Stimulated activated naive CD8-positive, alpha-beta T cell treated with anti-CD3 and anti-CD28 coated beads, Interleukin-15, amount 100 ng/mL, for 72 hours (primary cell): ENCODE data around the gene SRA1.

ENCODE experiments used
- ATAC-seq: fragments of 150-1000 bp; cut with Tn5 transposase; 2 replicates; pipeline ENCODE4 v1.10.0; 2021; ENCODE audit warnings: mild to moderate bottlenecking, moderate library complexity
- DNase-seq, 2 donors: peaks; one replicate each; pipeline ENCODE4 v3.0.0; 2021 to 2022
- H3K27ac Mint-ChIP-seq, 2 donors: one replicate each; pipeline ENCODE4 v1.8.0; 2022; ENCODE audit warnings: mild to moderate bottlenecking in 2 of 2, mixed read lengths in 2 of 2, moderate library complexity in 2 of 2
- H3K27me3 Mint-ChIP-seq: one replicate; pipeline ENCODE4 v1.8.0; 2022; ENCODE audit warnings: mixed read lengths
- H3K4me1 Mint-ChIP-seq: one replicate; pipeline ENCODE4 v1.8.0; 2022; ENCODE audit warnings: mild to moderate bottlenecking, mixed read lengths
- H3K4me3 Mint-ChIP-seq, 2 donors: one replicate each; pipeline ENCODE4 v1.8.0; 2022; ENCODE audit warnings: mild to moderate bottlenecking in 2 of 2, mixed read lengths in 2 of 2, moderate library complexity in 1 of 2
- H3K9me3 Mint-ChIP-seq, 2 donors: one replicate each; pipeline ENCODE4 v1.8.0; 2022; ENCODE audit warnings: mixed read lengths in 2 of 2

Gene SRA1

GRCh38 chr5:140564196-140565023, 7.1 kb upstream of the SRA1 start, which contains the start of the genes APBB3 and SLC35A4:
Gene APBB3 (minus strand): TSS chr5:140564598. CDS start chr5:140564245, 353 bp downstream.
Gene SLC35A4 (plus strand): TSS chr5:140564828. CDS start chr5:140567170, 2,342 bp downstream.
- H3K27me3 Mint-ChIP-seq: no peaks in the 10 kb centered on the region
- no peaks in the 10 kb centered on the region for H3K9me3 Mint-ChIP-seq
- peaks cover 62% of the 10 kb centered on the region for H3K4me1 Mint-ChIP-seq
- ATAC-seq (peak; percentile 92), DNase-seq (peak; percentile 95 to 98)
- peak within 1 kb of the TSS; percentile 91 to 98 for H3K4me3 Mint-ChIP-seq
- peak within 1 kb of the TSS; percentile 96 to 99 for H3K27ac Mint-ChIP-seq

- Mint-ChIP-seq H3K9me3 (no peaks in the 10 kb centered on the region), H3K27ac (peak overlapping the region; percentile 89 to 99), H3K4me3 (peak overlapping the region; percentile 91 to 98), H3K27me3 (no peaks in the 10 kb centered on the region), H3K4me1 (peaks cover 54% of the 10 kb centered on the region)
- ATAC-seq: no peak
- no peak for DNase-seq
Measured at GRCh38 chr5:140563596-140563995, 6.3 kb upstream of the SRA1 start.

GRCh38 chr5:140561753-140562523, 4.7 kb upstream of the SRA1 start:
- Mint-ChIP-seq H3K27me3 (no peaks in the 10 kb centered on the region), H3K4me1 (peaks cover 48% of the 10 kb centered on the region), H3K4me3 (no peak overlapping the region), H3K27ac (peak overlapping the region in 1 of 2 donors; percentile 44), H3K9me3 (no peaks in the 10 kb centered on the region)
- ATAC-seq (no peak), DNase-seq (no peak)

GRCh38 chr5:140560227-140560626, 3.0 kb upstream of the SRA1 start:
- ATAC-seq: no peak
- no peak overlapping the region for H3K4me3 Mint-ChIP-seq
- H3K27ac Mint-ChIP-seq: no peak overlapping the region
- peaks cover 45% of the 10 kb centered on the region for H3K4me1 Mint-ChIP-seq
- no peaks in the 10 kb centered on the region for H3K9me3 Mint-ChIP-seq
- no peak for DNase-seq
- no peaks in the 10 kb centered on the region for H3K27me3 Mint-ChIP-seq

GRCh38 chr5:140558542-140558941, 1.3 kb upstream of the SRA1 start:
- Mint-ChIP-seq H3K4me1 (peaks cover 52% of the 10 kb centered on the region), H3K4me3 (no peak overlapping the region), H3K27ac (no peak overlapping the region), H3K27me3 (no peaks in the 10 kb centered on the region), H3K9me3 (no peaks in the 10 kb centered on the region)
- no peak for DNase-seq
- no peak for ATAC-seq

GRCh38 chr5:140557965-140558364, 692 bp upstream of the SRA1 start:
- peak overlapping the region; percentile 78 to 90 for H3K4me3 Mint-ChIP-seq
- no peaks in the 10 kb centered on the region for H3K27me3 Mint-ChIP-seq
- peak overlapping the region; percentile 95 to 97 for H3K27ac Mint-ChIP-seq
- no peaks in the 10 kb centered on the region for H3K9me3 Mint-ChIP-seq
- DNase-seq (no peak), ATAC-seq (no peak)
- peaks cover 52% of the 10 kb centered on the region for H3K4me1 Mint-ChIP-seq

- DNase-seq (no peak), ATAC-seq (no peak)
- no peaks in the 10 kb centered on the region for H3K9me3 Mint-ChIP-seq
- peak overlapping the region; percentile 68 to 95 for H3K27ac Mint-ChIP-seq
- no peaks in the 10 kb centered on the region for H3K27me3 Mint-ChIP-seq
- H3K4me3 Mint-ChIP-seq: peak overlapping the region; percentile 78 to 90
- peaks cover 57% of the 10 kb centered on the region for H3K4me1 Mint-ChIP-seq
Measured at GRCh38 chr5:140556438-140556837, 835 bp downstream of the SRA1 start.

GRCh38 chr5:140555747-140556312, 1.4 kb downstream of the SRA1 start:
- DNase-seq (no peak), ATAC-seq (peak; percentile 41)
- H3K9me3 Mint-ChIP-seq: no peaks in the 10 kb centered on the region
- peaks cover 63% of the 10 kb centered on the region for H3K4me1 Mint-ChIP-seq
- H3K27ac Mint-ChIP-seq: peak overlapping the region; percentile 44 to 91
- H3K27me3 Mint-ChIP-seq: no peaks in the 10 kb centered on the region
- H3K4me3 Mint-ChIP-seq: peak overlapping the region; percentile 78 to 90

- H3K4me3 Mint-ChIP-seq: peak overlapping the region; percentile 78 to 90
- H3K4me1 Mint-ChIP-seq: peaks cover 77% of the 10 kb centered on the region
- no peaks in the 10 kb centered on the region for H3K27me3 Mint-ChIP-seq
- peak overlapping the region; percentile 51 to 83 for H3K27ac Mint-ChIP-seq
- no peaks in the 10 kb centered on the region for H3K9me3 Mint-ChIP-seq
- DNase-seq: no peak
- no peak for ATAC-seq
Measured at GRCh38 chr5:140554454-140554853, 2.8 kb downstream of the SRA1 start.

- H3K4me1 Mint-ChIP-seq: peaks cover 85% of the 10 kb centered on the region
- H3K4me3 Mint-ChIP-seq: peak overlapping the region; percentile 78 to 90
- H3K27ac Mint-ChIP-seq: peak overlapping the region; percentile 22 to 51
- H3K9me3 Mint-ChIP-seq: no peaks in the 10 kb centered on the region
- no peaks in the 10 kb centered on the region for H3K27me3 Mint-ChIP-seq
- peak; percentile 31 for ATAC-seq
- DNase-seq: no peak
Measured at GRCh38 chr5:140553657-140554056, 3.6 kb downstream of the SRA1 start.

- ATAC-seq: no peak
- Mint-ChIP-seq H3K4me3 (peak overlapping the region in 1 of 2 donors; percentile 28), H3K9me3 (no peaks in the 10 kb centered on the region), H3K27ac (peak overlapping the region in 1 of 2 donors; percentile 51), H3K27me3 (no peaks in the 10 kb centered on the region), H3K4me1 (peaks cover 87% of the 10 kb centered on the region)
- no peak for DNase-seq
Measured at GRCh38 chr5:140551872-140552271, 5.4 kb downstream of the SRA1 start.

- H3K4me1 Mint-ChIP-seq: peaks cover 80% of the 10 kb centered on the region
- H3K27ac Mint-ChIP-seq: peak overlapping the region; percentile 3 to 22
- peak overlapping the region; percentile 5 to 9 for H3K4me3 Mint-ChIP-seq
- H3K9me3 Mint-ChIP-seq: no peaks in the 10 kb centered on the region
- ATAC-seq: no peak
- no peak for DNase-seq
- H3K27me3 Mint-ChIP-seq: no peaks in the 10 kb centered on the region
Measured at GRCh38 chr5:140550147-140551079, 6.9 kb downstream of the SRA1 start.

- Mint-ChIP-seq H3K9me3 (no peaks in the 10 kb centered on the region), H3K4me1 (peaks cover 71% of the 10 kb centered on the region), H3K4me3 (peak overlapping the region; percentile 63 to 94), H3K27me3 (no peaks in the 10 kb centered on the region), H3K27ac (peak overlapping the region; percentile 29 to 34)
- no peak for DNase-seq
- no peak for ATAC-seq
Measured at GRCh38 chr5:140549237-140550144, 7.8 kb downstream of the SRA1 start.

GRCh38 chr5:140548791-140549190, 8.5 kb downstream of the SRA1 start:
- no peaks in the 10 kb centered on the region for H3K27me3 Mint-ChIP-seq
- peak overlapping the region; percentile 43 to 96 for H3K27ac Mint-ChIP-seq
- H3K9me3 Mint-ChIP-seq: no peaks in the 10 kb centered on the region
- DNase-seq (no peak), ATAC-seq (no peak)
- peak overlapping the region; percentile 94 to 95 for H3K4me3 Mint-ChIP-seq
- H3K4me1 Mint-ChIP-seq: peaks cover 64% of the 10 kb centered on the region
